ENCODE data around the gene CENPP. TPM values are rescaled to one million over a fixed set of nuclear protein-coding genes. Genes with fewer than 3 reads are reported as not detected.
A peak's percentile ranks its signal among the peaks of the same experiment; 100 is the strongest.

CENPP gene
- total RNA-seq, 1 experiment from 2014 or later: 7.2 TPM

GRCh38 chr9:92665836-92666235 lies 340.1 kb downstream of the CENPP start:
- CTCF ChIA-PET: no interaction called here
- no peaks in the 10 kb centered on the region for H3K9me3 Mint-ChIP-seq (ENCODE audit: low read depth, unreplicated experiment)
- H3K4me3 Mint-ChIP-seq (ENCODE audit: low read depth, unreplicated experiment): no peak overlapping the region
- no TSS peak for BruUV-seq (replicated peaks)
- intact Hi-C loops (cut with micrococcal nuclease; ENCODE audit: unreplicated experiment): no loop called here
- TF ChIP-seq CTCF (IDR thresholded peaks at IDR 0.05; ENCODE audit: unreplicated experiment): no peak
- H3K36me3 Mint-ChIP-seq (ENCODE audit: insufficient read depth, unreplicated experiment): peaks cover 28% of the 10 kb centered on the region
- no peaks in the 10 kb centered on the region for H3K27me3 Mint-ChIP-seq (ENCODE audit: unreplicated experiment)
- no peak overlapping the region for H3K27ac Mint-ChIP-seq (ENCODE audit: unreplicated experiment)
- peaks cover 25% of the 10 kb centered on the region for H3K4me1 Mint-ChIP-seq (ENCODE audit: low read depth, unreplicated experiment)
- no peak for DNase-seq

- no peak for DNase-seq
- H3K27ac Mint-ChIP-seq (ENCODE audit: unreplicated experiment): no peak overlapping the region
- no peaks in the 10 kb centered on the region for H3K9me3 Mint-ChIP-seq (ENCODE audit: low read depth, unreplicated experiment)
- H3K36me3 Mint-ChIP-seq (ENCODE audit: insufficient read depth, unreplicated experiment): peaks cover 32% of the 10 kb centered on the region
- H3K4me3 Mint-ChIP-seq (ENCODE audit: low read depth, unreplicated experiment): no peak overlapping the region
- no peak for TF ChIP-seq CTCF (IDR thresholded peaks at IDR 0.05; ENCODE audit: unreplicated experiment)
- H3K4me1 Mint-ChIP-seq (ENCODE audit: low read depth, unreplicated experiment): peaks cover 25% of the 10 kb centered on the region
- CTCF ChIA-PET: no interaction called here
- no TSS peak for BruUV-seq (replicated peaks)
- intact Hi-C loops (cut with micrococcal nuclease; ENCODE audit: unreplicated experiment): no loop called here
- H3K27me3 Mint-ChIP-seq (ENCODE audit: unreplicated experiment): no peaks in the 10 kb centered on the region
Observed at GRCh38 chr9:92666236-92666635, 340.5 kb downstream of the CENPP start.

GRCh38 chr9:92666912-92667532 lies 341.3 kb downstream of the CENPP start:
- H3K27ac Mint-ChIP-seq (ENCODE audit: unreplicated experiment): no peak overlapping the region

GRCh38 chr9:92668746-92669526 lies 343.2 kb downstream of the CENPP start:
- H3K4me1 Mint-ChIP-seq (ENCODE audit: low read depth, unreplicated experiment): peaks cover 25% of the 10 kb centered on the region
- TSS peak; percentile 53 for BruUV-seq (replicated peaks)
- H3K36me3 Mint-ChIP-seq (ENCODE audit: insufficient read depth, unreplicated experiment): peaks cover 38% of the 10 kb centered on the region
- H3K27me3 Mint-ChIP-seq (ENCODE audit: unreplicated experiment): no peaks in the 10 kb centered on the region
- intact Hi-C loops (cut with micrococcal nuclease; ENCODE audit: unreplicated experiment): no loop called here
- no peak for TF ChIP-seq CTCF (IDR thresholded peaks at IDR 0.05; ENCODE audit: unreplicated experiment)
- peak overlapping the region; percentile 62 for H3K27ac Mint-ChIP-seq (ENCODE audit: unreplicated experiment)
- DNase-seq: peak; percentile 28
- no peaks in the 10 kb centered on the region for H3K9me3 Mint-ChIP-seq (ENCODE audit: low read depth, unreplicated experiment)
- CTCF ChIA-PET: no interaction called here
- peak overlapping the region; percentile 79 for H3K4me3 Mint-ChIP-seq (ENCODE audit: low read depth, unreplicated experiment)

More at GRCh38 chr9:92666912-92667532, 341.3 kb downstream of the CENPP start:
- no peak overlapping the region for H3K4me3 Mint-ChIP-seq (ENCODE audit: low read depth, unreplicated experiment)
- peaks cover 25% of the 10 kb centered on the region for H3K4me1 Mint-ChIP-seq (ENCODE audit: low read depth, unreplicated experiment)
- DNase-seq: no peak
- no peaks in the 10 kb centered on the region for H3K9me3 Mint-ChIP-seq (ENCODE audit: low read depth, unreplicated experiment)
- H3K36me3 Mint-ChIP-seq (ENCODE audit: insufficient read depth, unreplicated experiment): peaks cover 38% of the 10 kb centered on the region
- intact Hi-C loops (cut with micrococcal nuclease; ENCODE audit: unreplicated experiment): no loop called here
- H3K27me3 Mint-ChIP-seq (ENCODE audit: unreplicated experiment): no peaks in the 10 kb centered on the region
- TF ChIP-seq CTCF (IDR thresholded peaks at IDR 0.05; ENCODE audit: unreplicated experiment): no peak
- CTCF ChIA-PET: no interaction called here
- BruUV-seq (replicated peaks): no TSS peak
